ENCODE results near the gene UNC119B. TPM values are rescaled to one million over a fixed set of nuclear protein-coding genes. Genes with fewer than 3 reads are reported as not detected.

The UNC119B gene
- total and polyA plus RNA-seq, 2 experiments from 2014 or later = 9.9 to 51.3 TPM

- TF ChIP-seq, protein P1, sequence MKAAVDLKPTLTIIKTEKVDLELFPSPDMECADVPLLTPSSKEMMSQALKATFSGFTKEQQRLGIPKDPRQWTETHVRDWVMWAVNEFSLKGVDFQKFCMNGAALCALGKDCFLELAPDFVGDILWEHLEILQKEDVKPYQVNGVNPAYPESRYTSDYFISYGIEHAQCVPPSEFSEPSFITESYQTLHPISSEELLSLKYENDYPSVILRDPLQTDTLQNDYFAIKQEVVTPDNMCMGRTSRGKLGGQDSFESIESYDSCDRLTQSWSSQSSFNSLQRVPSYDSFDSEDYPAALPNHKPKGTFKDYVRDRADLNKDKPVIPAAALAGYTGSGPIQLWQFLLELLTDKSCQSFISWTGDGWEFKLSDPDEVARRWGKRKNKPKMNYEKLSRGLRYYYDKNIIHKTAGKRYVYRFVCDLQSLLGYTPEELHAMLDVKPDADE (IDR thresholded peaks at IDR 0.05) = no peak
- TF ChIP-seq REST (IDR thresholded peaks at IDR 0.05; ENCODE audit: unreplicated experiment) (no peak), JUNB (IDR thresholded peaks at IDR 0.05; ENCODE audit: unreplicated experiment) (no peak), EZH2 (IDR thresholded peaks at IDR 0.05; ENCODE audit: low read depth, unreplicated experiment) (no peak), EZH2phosphoT487 (IDR thresholded peaks at IDR 0.05; ENCODE audit: unreplicated experiment) (no peak), POLR2AphosphoS5 (IDR thresholded peaks at IDR 0.05; ENCODE audit: low read depth) (no peak), ZNF331 (CRISPR knock-in tag; IDR thresholded peaks at IDR 0.05; ENCODE audit: low read depth) (no peak), STAT1 (IDR thresholded peaks at IDR 0.05; ENCODE audit: unreplicated experiment) (no peak), NANOG (IDR thresholded peaks at IDR 0.05; ENCODE audit: borderline replicate concordance) (no peak)
- TF ChIP-seq, protein P2, sequence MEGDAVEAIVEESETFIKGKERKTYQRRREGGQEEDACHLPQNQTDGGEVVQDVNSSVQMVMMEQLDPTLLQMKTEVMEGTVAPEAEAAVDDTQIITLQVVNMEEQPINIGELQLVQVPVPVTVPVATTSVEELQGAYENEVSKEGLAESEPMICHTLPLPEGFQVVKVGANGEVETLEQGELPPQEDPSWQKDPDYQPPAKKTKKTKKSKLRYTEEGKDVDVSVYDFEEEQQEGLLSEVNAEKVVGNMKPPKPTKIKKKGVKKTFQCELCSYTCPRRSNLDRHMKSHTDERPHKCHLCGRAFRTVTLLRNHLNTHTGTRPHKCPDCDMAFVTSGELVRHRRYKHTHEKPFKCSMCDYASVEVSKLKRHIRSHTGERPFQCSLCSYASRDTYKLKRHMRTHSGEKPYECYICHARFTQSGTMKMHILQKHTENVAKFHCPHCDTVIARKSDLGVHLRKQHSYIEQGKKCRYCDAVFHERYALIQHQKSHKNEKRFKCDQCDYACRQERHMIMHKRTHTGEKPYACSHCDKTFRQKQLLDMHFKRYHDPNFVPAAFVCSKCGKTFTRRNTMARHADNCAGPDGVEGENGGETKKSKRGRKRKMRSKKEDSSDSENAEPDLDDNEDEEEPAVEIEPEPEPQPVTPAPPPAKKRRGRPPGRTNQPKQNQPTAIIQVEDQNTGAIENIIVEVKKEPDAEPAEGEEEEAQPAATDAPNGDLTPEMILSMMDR (conservative IDR thresholded peaks at IDR 0.05; ENCODE audit: low read depth in 2 of 2) = no peak
These were observed 2.4 kb downstream of the UNC119B start (continued) for GRCh38 chr12:120712610-120713009.

DNA sequence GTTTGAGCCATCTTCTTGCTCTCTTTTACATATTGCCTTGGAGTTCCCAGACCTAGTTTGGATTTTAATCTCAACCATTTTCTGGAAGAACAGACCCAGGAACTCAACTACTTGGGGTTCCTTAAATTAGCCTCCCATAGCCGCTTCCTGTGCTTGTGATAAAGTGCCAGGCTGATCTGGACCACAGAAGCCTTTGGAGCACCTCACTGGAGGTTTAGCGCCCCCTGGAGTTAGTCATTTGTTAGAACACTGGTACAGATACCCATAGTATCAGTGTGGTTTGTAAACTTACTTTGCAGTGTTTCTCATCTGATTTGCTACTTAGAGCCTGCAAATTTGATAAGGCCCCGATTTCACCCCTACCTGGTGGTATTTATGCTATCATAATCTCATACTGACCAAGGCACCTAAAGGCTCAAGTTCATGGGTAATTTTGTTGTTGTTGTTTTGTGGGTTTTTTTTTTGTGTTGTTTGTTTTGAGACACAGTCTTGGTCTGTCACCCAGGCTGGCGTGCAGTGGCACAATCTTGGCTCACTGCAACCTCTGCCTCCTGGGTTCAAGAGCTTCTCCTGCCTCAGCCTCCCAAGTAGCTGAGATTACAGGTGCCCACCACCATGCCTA is 3.7 kb downstream of the UNC119B start:
- no peaks in the 10 kb centered on the region for H3K9me2 ChIP-seq (ENCODE audit: insufficient read depth)
- ATAC-seq (peak; percentile 50), DNase-seq (ENCODE audit: low spot score) (peak; percentile 97)
- H3K4me2 ChIP-seq = no peak overlapping the region
- H3F3A ChIP-seq (replicated peaks; ENCODE audit: low read depth) = peaks cover 20% of the 10 kb centered on the region; the same call in 1 of the 2 replicates
- H4K20me1 ChIP-seq (replicated peaks; ENCODE audit: insufficient read depth) = peaks cover 12% of the 10 kb centered on the region
- H3K27ac ChIP-seq (ENCODE audit: low read depth) = no peak overlapping the region
- peaks cover 59% of the 10 kb centered on the region for H3K36me3 Mint-ChIP-seq (ENCODE audit: low read depth)
- H2AFZ ChIP-seq = no peak overlapping the region
- H3K27me3 Mint-ChIP-seq (ENCODE audit: insufficient read depth, low read depth, poor library complexity) = peaks cover 9% of the 10 kb centered on the region
- TF ChIP-seq STAT1 (IDR thresholded peaks at IDR 0.05; ENCODE audit: unreplicated experiment) (no peak), CREB1 (CRISPR knock-in tag; IDR thresholded peaks at IDR 0.05; ENCODE audit: low read depth) (0 out of 2 replicates have a peak, but pooled peaks have one; percentile 25)
- TF ChIP-seq, protein P2 (conservative IDR thresholded peaks at IDR 0.05; ENCODE audit: low read depth in 2 of 2) = peak; percentile 93 to 94
- H3K9me3 Mint-ChIP-seq = no peaks in the 10 kb centered on the region
- no peak overlapping the region for H3K27ac Mint-ChIP-seq
- H3K4me3 Mint-ChIP-seq = no peak overlapping the region
- H3K79me2 ChIP-seq (replicated peaks; ENCODE audit: insufficient read depth) = peaks cover 40% of the 10 kb centered on the region
- peaks cover 20% of the 10 kb centered on the region for H3K4me1 Mint-ChIP-seq
- peaks cover 34% of the 10 kb centered on the region for H3K36me3 ChIP-seq (ENCODE audit: insufficient read depth)
- H3K4me1 ChIP-seq (ENCODE audit: insufficient read depth) = peaks cover 8% of the 10 kb centered on the region
- no peaks in the 10 kb centered on the region for H3K27me3 ChIP-seq (ENCODE audit: insufficient read depth)
- no peak overlapping the region for H3K4me3 ChIP-seq
